Left ventricle myocardium superior (tissue), 1 donor: ENCODE measurements around the gene SRSF7. TPM values are rescaled to one million over a fixed set of nuclear protein-coding genes. Genes with fewer than 3 reads are reported as not detected.
A peak's percentile ranks its signal among the peaks of the same experiment; 100 is the strongest.
"Not testable (repeated sequence)": the region's sequence is repeated elsewhere in the genome, so short reads cannot be mapped to it uniquely, and the experiment has no call there.

ENCODE experiments used
- ATAC-seq: fragments of 200-7000 bp; cut with Tn5 transposase; one replicate; pipeline ENCODE4 v1.9.1; 2020; ENCODE audit warnings: mild to moderate bottlenecking, moderate library complexity
- DNase-seq: peaks from one replicate; pipeline ENCODE4 v3.0.0-alpha.2; 2020
- intact Hi-C: fragments of 100-400 bp; cut with micrococcal nuclease; formaldehyde crosslinking; loops from one replicate; pipeline ENCODE4 v1.11.0; 2022
- total RNA-seq: library from RNA; stranded (reverse); fragmentation: NEBNext Ultra II Directional; extraction: Animal tissue kit (Norgen Biotek cat#: 25700); gene quantifications from one replicate; pipeline ENCODE4 v1.2.1, GENCODE V29; 2021
- donor health status: DM: no; HTN: yes; CAD: no; lungs with severe emphysema.

Gene SRSF7
- total RNA-seq, 1 donor from 2014 or later: 54.5 TPM

DNA sequence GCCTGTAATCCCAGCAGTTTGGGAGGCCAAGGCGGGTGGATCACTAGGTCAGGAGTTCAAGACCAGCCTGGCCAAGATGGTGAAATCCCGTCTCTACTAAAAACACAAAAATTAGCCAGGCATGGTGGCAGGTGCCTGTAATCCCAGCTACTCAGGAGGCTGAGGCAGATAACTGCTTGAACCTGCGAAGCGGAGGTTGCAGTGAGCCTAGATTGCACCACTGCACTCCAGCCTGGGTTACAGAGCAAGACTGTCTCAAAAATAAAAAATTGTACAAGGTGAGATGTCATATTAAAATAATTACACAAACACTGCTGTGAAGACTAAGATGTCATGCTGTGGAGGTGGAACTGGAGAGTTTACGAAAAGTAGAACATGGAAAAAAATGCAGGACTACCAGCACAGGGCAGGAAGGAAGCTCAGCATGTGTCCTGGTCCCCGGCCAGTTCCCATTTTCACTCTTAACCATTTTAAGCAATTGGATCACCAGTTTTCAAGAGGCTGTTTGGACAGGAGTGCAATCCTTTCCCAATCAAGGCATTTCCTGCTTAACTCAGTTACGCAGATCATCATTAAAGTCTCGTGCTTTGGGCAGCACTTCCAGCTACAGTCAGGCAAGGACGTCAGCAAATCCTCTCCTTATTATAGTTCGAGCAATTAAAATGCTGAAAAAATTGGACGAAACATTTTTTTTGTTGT lies 14.0 kb downstream of the SRSF7 start:
- intact Hi-C loops, DNase-seq: not testable (repeated sequence)
- peak; percentile 22 for ATAC-seq

DNA sequence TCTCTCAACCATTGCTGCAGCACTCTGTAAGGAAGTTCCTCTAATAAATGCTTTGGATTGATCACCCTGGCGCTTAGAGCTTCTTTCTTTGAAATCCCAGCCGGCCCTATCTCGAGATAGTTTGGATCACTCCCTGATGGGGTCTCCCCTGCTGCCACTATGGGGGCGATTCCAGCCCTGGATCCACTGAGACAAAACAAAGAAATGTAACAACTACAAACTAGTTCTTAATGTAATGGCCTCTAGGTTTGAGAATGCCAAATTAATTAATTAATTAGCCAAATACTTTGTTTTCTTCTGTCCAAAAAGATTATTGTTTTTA lies 15.2 kb downstream of the SRSF7 start:
- intact Hi-C loops: no loop called here
- ATAC-seq (peak; percentile 8), DNase-seq (no peak)

DNA sequence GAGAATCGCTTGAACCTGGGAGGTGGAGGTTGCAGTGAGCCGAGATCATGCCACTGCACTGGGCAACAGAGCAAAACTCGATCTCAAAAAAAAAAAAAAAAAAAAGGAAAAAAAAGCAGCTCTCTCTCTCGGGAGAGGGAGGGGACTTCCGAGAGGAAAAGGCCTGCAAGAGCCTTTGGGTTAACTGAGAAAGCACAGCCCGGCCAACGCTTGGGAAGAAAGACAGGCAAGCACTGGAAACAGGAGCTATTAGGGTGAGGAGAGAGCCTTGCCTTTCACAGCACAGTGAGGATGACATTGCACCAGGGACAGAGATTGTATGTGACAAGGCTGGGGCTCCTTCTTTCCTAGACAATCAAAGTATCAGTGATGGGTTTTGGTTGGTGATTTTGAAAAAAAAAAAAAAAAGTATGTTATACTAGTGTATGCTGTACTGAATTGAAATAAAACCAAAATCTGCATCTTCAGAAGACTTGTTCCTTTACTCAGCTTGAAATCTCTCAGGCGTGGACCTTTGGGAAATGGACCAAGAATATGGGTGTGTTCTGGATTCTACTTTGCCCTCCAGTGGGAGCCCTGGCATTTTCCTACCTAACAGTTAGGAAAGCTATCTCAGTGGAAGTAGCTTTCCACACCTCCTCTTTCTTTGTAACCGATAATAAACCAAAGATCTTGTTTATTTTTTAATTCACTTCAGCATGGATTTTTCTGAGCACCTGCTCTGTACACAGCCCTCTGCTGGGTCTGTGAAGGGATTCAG lies 16.7 kb downstream of the SRSF7 start:
- ATAC-seq (peak; percentile 38), DNase-seq (no peak)
- intact Hi-C loops: no loop called here

DNA sequence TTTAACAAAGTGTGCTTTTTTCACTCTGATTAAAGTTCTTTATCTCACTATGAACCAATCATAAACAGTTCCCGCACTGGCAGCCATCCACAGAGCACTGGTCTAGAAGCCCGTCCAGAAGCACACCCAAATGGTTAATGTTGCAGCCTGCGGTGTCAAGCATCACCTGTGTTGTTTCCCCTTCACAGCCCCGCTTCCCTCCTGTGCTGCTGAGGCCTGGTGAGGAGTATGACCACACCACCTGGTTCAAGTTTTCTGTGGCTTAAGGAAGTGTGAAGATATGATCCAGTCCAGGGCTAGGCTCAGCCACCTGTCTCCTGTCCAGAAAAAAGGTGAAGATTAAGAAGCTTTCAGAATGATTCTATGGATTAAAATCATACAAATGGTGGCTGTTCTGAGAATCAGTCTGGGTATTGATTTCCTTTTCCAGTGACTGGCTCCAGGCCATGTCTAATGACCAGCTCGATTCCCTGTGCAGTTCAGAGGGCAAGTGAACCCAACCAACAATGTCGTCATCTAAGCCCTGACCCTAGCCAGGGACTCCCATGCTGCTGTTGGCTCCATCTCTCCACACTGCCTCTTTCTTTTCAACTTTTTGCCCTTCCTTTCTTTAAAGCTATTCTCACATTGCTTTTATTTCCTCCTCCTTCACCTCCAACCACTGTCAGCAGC lies 17.7 kb downstream of the SRSF7 start:
- no peak for ATAC-seq
- DNase-seq: no peak
- intact Hi-C loops: no loop called here

DNA sequence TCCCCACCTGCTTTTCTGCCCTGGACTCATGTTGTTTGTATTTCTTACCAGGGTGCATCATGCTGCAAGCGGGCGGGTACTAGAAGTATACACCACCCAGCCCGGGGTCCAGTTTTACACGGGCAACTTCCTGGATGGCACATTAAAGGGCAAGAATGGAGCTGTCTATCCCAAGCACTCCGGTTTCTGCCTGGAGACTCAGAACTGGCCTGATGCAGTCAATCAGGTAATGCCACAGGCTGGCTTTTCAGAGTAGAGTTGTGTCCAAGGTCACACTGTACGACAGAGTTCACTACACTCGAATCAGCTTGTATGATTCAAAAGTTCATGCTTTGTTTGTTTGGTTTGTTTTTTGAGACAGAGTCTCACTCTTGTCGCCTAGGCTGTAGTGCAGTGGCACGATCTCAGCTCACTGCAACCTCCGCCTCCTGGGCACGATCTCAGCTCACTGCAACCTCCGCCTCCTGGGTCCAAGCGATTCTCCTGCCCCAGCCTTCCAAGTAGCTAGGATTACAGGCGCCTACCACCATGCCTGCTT lies 19.4 kb downstream of the SRSF7 start:
- DNase-seq (no peak), ATAC-seq (no peak)
- intact Hi-C loops: no loop called here

DNA sequence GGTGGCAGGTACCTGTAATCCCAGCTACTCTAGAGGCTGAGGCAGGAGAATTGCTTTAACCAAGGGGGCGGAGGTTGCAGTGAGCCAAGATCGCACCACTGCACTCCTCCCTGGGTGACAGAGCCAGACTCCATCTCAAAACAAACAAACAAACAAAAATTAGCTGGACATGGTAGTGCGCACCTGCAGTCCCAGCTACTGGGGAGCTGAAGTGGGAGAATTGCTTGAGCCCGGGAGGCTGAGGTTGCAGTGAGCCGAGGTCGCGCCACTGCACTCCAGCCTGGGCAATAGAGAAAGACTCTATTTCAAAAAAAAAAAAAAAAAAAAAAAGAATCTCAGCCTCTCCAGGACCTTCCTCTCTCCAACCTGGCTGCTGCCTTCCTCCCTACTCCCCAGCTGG lies 20.1 kb downstream of the SRSF7 start:
- no peak for DNase-seq
- ATAC-seq: no peak
- intact Hi-C loops: no loop called here

DNA sequence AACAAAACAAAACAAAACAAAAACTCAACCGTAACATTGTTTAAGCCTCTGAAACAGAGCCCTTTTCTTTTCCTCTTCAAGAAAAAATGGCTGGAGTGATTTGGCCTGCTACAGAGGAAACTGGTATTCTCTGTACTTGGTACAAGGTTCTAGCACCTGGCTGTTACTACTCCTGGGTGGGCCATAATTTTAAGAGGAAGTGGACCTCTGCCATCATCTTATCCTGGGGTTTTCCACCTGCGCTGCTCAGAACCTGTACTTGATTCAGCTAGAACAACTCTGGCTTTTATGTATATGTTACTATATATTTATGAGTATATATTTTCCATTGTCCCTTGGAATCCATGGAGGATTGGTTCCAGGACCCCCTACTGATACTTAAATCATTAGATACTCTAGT lies 22.5 kb downstream of the SRSF7 start:
- no peak for DNase-seq
- no peak for ATAC-seq
- intact Hi-C loops: loop anchor here (5.0 to 10.0 kb wide), 2 partner anchors 124 to 146 kb away; partner anchors contain the start of gene HNRNPLL

DNA sequence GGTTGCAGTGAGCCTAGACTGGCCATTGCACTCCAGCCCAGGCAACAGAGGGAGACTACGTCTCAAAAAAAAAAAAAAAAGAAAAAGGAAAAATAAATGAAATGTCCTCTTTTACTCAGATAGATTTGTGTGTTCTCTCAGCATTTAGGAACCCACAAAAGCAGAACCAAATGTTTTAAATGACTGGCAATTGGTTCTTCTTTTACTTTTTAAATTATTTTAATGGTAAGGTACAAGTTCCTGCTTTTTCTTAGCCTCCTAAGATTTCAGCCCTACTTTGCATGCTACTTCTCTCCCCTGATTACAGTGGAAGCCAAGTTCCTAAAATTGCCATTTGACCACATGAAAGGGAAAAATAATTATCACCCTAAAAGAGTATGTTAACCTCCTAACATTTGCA lies 23.5 kb downstream of the SRSF7 start:
- DNase-seq (no peak), ATAC-seq (no peak)
- intact Hi-C loops: loop anchor here (5.0 to 10.0 kb wide), 2 partner anchors 123 to 145 kb away; partner anchors contain the start of gene HNRNPLL

DNA sequence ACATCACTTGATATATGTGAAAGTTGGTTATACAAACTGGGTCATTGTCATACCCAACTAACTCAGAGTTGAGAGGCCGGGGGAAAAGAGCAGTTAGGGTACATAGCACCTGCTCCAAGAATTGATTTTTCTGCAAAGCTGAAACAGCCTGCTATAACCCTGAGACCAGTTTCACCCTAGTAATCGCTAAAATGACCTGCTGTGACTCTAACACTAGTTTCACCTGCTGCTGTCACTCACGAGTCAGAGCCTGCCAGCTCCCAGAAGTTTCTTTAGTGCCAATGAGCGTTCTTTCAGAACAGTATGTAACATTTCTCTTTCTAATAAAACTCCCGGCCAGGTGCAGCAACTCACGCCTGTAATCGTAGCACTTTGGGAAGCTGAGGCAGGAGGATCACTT lies 28.0 kb downstream of the SRSF7 start:
- intact Hi-C loops: loop anchor here (10.0 kb wide), 1 partner anchor 118 kb away; the partner anchor contains the start of gene HNRNPLL
- peak; percentile 61 for ATAC-seq
- peak; percentile 38 for DNase-seq

DNA sequence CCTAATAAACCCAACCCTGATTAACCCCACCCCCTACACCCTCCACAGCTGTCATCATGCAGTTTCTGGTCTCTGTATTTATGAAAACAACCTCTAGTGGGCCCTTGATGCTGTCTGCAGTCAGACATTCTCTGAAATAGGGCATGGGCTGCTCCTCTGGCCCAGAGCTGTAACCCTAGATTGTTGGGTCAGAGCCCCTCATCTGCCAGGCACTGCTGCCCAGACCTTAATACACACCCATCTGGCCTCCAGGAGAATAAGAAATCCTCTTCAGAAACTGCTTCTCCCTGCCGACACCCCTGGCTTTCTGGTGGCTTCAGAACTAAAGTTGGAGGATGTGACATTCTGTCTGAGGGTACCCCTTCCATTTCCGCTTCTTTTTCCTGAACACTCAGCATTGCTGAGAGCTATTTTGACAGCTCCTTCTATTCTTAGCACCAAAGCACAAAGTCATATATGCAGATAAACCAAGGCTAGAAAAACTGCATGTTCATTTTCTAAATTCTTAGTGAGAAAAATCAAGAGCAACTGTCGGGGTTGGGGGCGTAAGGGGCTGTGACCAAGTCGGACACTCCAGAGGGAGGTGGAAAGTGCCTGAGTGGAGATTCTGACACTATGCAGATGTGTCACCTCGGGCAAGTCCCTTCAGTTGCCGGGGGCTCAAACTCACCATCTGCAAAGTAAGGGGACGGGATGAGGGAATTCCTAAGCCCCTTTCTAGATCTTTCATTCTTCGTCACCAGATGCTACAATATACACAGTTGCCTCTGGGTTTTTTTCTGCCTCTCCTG lies 28.7 kb downstream of the SRSF7 start:
- intact Hi-C loops: loop anchor here (10.0 kb wide), 1 partner anchor 118 kb away; the partner anchor contains the start of gene HNRNPLL
- DNase-seq: no peak
- peak; percentile 38 for ATAC-seq

DNA sequence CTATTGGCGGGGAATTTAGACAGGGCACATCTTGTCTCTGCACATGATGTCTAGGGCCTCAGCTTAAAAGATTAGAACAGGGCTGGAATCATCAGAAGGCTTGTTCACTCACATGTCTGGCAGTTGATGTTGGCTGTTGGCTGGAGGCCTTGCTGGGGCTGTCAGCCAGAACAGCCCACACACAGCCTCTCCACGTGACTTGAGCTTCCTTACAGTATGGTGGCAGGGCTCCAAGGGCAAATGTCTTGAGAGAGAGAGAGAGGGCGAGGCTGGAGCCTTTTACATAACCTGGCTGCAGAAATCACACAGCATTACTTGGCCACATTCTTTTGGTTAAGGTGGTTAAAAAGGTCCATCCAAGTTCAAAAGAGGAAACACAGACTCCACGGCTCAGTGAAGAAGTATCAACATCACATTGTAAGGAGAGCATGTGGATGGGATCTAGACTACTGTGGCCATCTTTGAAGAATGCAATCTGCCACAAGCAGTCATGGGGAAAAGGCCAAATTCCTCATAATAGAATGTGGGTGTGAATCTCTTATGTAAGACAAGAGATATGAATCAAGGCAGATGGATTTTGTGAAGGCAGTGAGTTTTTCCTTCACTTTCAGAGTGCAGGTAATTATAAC lies 30.4 kb downstream of the SRSF7 start:
- intact Hi-C loops: loop anchor here (10.0 kb wide), 1 partner anchor 116 kb away; the partner anchor contains the start of gene HNRNPLL
- peak; percentile 87 for DNase-seq
- peak; percentile 89 for ATAC-seq

DNA sequence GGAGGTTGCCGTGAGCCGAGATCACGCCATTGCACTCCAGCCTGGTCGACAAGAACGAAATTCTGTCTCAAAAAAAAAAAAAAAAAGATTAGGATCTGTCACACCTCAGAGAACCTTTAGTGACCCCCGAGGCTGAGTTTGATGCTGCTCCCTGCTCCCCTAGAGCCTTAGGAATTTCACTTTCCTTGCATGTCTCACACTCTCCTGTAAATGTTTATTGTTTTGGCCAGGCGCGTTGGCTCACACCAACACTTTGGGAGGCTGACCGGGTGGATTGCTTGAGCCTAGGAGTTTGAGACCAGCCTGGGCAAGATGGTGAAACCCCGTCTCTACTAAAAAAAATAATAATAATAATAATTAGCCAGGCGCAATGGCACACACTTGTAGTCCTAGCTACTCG lies 31.5 kb downstream of the SRSF7 start:
- intact Hi-C loops: loop anchor here (10.0 kb wide), 1 partner anchor 115 kb away; the partner anchor contains the start of gene HNRNPLL
- ATAC-seq (no peak), DNase-seq (no peak)

DNA sequence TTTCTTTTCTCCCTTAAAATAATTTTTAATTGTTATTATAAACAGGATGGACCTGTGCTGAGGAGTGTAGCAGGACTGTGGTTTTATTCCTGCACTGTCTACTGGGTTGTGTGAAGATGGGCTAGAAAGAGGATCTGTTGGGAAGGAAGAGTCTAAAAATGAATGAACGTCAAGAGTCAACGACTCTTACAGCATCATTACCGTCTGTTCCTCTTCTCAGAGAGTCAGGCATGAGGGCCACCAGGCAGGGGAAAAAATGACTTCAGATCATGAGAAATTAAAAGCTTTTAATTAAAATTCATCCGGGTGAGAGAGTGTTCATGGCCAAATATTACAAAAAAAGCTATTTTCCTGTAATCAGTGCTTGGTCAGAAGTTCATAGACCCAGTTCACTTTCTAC lies 32.6 kb downstream of the SRSF7 start:
- intact Hi-C loops: no loop called here
- DNase-seq (no peak), ATAC-seq (no peak)

DNA sequence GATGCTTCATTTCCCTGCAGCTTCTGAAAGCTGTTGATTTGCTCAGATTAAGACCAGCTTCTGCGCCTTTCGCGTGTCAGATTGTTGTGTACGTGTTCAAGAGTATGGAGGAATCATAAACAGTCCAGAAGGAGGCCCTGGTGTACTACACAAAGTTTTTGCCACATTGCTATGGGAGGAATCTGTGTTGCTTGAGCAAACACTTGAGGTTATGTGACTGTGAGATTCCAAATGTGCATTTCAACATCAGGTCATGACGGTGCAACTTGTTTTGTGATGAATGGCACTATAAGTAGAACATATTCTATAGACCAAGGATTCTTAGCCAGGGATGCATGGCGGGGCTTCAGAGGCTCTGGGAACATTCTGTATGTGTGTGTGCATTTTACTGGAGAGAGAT lies 35.0 kb downstream of the SRSF7 start:
- no peak for ATAC-seq
- intact Hi-C loops: no loop called here
- DNase-seq: no peak

DNA sequence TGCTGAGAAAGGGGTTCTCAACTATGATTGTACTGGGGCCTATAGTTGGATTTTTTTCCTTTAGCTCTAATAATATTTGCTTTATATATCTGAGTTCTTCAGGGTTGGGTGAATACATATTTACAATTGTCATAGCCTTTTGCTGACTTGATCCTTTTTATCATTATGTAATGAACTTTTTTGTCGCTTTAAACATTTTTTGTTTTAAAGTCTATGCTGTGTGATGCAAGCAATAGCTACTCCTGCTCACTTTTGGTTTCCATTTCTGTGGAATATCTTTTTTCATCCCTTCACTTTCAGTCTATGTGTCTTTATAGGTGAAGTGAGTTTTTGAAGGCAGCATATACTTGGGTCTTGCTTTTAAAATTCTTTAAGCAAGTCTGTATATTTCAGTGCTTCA lies 36.2 kb downstream of the SRSF7 start:
- ATAC-seq, DNase-seq, intact Hi-C loops: not testable (repeated sequence)

DNA sequence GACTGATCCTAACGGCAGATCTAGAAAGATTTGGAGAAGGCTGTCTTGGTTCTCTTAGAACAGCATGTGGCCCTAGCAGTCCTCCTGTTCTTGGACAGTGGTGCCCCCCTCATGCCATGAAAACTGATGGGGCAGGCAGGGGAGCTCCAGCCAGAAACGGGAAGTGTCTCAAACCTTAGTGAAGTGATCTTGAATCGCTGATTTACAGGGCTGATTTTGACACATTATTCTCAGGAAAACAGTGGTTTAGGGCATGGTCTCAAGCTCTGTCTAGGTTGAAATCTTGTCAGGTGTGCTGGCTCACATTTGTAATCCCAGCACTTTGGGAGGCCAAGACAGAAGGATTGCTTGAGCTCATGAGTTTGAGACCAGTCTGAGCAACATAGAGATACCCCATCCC lies 37.8 kb downstream of the SRSF7 start:
- ATAC-seq: no peak
- DNase-seq: no peak
- intact Hi-C loops: no loop called here

DNA sequence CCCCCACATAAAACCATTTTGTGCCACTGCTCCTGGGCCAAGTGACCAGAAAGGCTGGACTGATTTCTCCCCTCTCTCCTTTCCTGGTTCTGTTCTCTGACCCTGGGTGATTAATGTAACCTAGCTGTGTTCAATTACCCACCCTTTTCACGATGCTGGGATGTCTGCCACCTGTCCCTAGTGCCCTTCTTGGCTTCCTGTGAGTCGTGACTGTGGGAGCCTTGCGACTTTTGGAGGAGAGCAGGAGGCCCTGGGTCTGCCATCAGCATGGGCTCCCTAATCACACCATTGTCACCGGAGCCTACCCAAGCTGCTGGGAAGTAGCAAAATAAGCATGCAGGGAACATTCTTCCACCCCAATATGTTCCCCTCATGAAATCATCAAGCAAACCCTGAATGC lies 38.3 kb downstream of the SRSF7 start:
- DNase-seq: no peak
- no peak for ATAC-seq
- intact Hi-C loops: no loop called here

DNA sequence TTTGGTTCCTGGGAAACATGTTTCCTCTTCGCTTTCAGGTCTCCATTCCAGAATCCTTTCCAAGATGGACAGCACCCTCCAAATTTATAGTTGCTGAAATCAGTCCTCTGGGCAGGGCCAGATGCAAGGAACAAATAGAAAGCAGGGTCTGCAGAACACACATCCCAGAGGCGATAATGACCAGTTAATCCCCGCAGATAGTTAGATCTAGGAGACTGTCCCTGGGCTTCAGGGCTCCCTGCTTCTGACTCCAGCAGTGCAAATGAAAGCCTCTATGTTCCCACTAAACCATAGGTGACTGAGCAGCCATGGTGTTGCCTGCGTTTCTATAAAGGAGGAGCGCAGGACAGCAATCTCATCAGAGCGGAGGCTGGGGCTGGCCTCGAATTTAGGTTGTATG lies 38.7 kb downstream of the SRSF7 start:
- no peak for DNase-seq
- intact Hi-C loops: no loop called here
- no peak for ATAC-seq

DNA sequence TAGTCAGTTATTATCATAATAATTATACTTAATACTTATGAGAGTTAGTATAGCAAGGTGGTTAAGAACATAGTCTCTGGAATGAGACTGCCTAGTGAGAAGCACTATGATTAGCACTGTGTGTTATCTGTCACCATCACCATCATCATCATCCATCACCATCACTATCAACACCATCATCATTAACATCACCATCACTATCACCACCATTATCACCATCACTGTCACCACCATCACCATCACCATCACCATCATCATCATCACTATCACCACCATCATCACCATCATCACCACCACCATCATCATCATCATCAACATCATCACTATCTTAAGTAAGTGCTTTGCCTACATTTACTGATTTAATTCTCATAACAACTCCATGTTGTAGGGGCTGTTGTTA lies 39.6 kb downstream of the SRSF7 start:
- no peak for ATAC-seq
- no peak for DNase-seq
- intact Hi-C loops: no loop called here
